GM12874 (cell line): ENCODE measurements around the gene CDCA8.

Experiments
- CTCF ChIP-seq: IDR thresholded peaks from 2 replicates; pipeline ENCODE4 v1.5.1; 2011; ENCODE audit warnings: low read depth, mild to moderate bottlenecking, control low read depth, low read length, moderate library complexity; ENCODE audit not compliant: insufficient read depth

The CDCA8 gene

DNA sequence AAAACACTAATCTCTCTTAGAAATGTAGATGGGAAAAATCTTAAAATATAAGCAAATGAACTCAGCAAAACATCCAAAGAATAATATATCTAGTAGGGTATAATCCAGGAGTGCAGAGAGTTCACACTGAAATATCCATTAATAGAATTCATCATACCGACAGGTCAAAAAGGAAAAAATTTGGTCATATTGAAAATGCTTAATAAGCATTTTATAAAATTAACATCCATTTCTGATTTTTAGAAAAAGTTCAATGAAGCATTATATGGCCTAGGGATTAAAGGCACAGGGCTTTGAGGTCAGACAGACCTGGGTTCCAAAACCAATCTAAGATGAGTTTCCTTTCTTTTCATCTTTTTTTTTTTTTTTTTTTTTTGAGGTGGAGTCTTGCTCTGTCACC lies 56.2 kb downstream of the CDCA8 start:
- no peak for TF ChIP-seq CTCF

GRCh38 chr1:37752213-37752582 lies 59.9 kb downstream of the CDCA8 start:
- TF ChIP-seq CTCF: no peak

DNA sequence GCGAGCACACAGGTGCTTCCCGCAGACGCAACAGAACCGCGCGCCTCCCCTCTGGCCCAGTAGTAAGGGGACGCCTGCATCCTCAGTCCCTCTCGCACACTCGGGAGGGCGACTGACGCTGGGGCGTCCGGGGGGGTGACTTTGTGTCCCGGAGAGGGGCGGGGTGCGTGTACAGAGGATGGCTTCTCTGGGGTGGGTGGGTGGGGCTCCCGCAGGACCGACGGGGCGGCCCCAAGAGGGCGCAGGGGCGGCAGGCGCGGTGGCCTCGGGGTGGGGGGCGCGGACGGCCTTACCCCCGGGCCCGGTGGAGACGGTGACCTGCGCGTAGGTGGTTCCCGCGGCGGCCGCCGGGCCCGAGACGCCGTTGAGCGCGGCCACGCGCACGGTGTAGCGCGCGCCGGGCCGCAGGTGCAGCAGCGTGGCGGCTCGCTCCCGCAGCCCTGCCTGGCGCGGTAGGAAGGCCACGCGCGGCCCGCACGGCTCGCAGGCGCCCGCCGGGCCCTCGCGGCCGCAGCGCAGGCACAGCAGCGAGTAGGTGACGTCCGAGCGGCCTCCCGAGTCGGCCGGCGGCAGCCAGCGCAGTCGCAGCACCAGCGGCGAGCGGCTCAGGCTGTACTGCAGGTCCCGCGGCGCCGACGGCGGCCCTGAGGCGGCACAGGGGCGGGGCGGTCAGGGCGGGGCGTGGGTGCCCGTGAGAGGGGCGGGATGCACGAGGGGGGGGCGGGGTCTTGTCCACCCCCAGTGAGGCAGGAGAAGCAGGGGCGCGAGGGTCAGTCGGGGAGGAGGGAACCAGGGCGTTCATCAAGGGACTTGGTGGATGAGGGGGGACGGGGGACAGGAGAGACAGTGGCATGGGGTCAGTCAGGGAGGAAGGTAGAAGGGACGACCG lies 60.5 kb downstream of the CDCA8 start:
- TF ChIP-seq CTCF: no peak

DNA sequence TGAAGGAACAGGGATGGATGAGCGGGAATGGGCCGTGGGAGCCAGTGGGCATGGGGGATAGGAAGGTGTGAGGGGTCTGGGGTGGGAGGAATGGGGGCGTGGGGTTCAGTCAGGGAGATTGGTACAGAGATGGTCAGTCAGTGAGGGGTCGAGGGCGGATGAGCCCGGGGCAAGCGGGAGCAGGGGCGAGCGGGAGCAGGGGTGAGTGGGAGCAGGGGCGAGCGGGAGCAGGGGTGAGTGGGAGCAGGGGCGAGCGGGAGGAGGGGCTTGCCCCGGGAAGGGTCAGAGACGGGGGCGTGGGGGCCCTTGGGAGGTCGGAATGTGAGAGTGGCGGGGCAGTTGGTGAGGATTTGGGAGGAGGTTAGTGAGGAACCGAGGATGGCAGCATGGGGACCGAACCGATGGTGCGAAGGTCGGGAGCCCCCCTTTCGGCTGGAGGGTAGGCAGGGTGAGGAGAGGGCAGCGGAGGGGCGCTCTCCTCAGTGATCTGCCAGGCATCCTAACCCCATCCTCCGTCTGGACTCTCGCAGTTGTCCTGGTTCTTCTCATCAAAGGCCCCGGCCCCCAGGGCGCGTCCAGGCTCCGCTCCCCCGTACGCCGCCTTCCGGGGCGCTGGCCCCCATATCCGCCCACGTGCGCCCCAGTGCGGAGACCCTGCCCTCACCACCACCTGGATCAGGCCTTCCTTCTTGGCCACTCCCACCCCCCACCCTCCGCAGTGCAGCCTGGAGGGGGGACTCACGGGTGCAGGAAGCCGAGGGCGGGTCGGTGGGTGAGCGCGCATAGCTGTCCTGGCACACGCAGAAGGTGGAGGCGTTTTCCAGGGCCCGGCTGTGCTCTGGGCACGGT lies 61.4 kb downstream of the CDCA8 start:
- no peak for TF ChIP-seq CTCF

- TF ChIP-seq CTCF: no peak
These were observed 63.0 kb downstream of the CDCA8 start for GRCh38 chr1:37755290-37755689.

- no peak for TF ChIP-seq CTCF
These were observed 63.7 kb downstream of the CDCA8 start for GRCh38 chr1:37755951-37756560.
